GM12878 (cell line): ENCODE data around the gene AGAP1. TPM values are rescaled to one million over a fixed set of nuclear protein-coding genes. Genes with fewer than 3 reads are reported as not detected.

Source experiments
- ATAC-seq: fragments of 200-7000 bp; cut with Tn5 transposase; 3 replicates; pipeline ENCODE4 v1.9.1; 2020; ENCODE audit warnings: mild to moderate bottlenecking, moderate library complexity
- BruUV-seq: library from RNA; stranded (reverse); fragments of 400-500 nt; replicated peaks from 2 replicates; lab custom pipeline; 2021; lab: Mats Ljungman, UMichigan
- CTCF ChIA-PET: fragments of 300-600 bp; sonication (Branson Sonifier 250); formaldehyde crosslinking; extraction: SDS; loops from one replicate; lab custom pipeline; 2021; ENCODE audit warnings: inconsistent platforms; lab: Yijun Ruan, JAX
- POLR2A ChIA-PET: fragments of 350-600 bp; formaldehyde crosslinking; extraction: SDS; loops from one replicate; lab custom pipeline; 2021; ENCODE audit warnings: inconsistent platforms; lab: Charles Lee
- RAD21 ChIA-PET: fragments of 300-600 bp; sonication (Branson Sonifier 250); formaldehyde crosslinking; loops from one replicate; lab custom pipeline; 2023; ENCODE audit warnings: antibody characterized with exemption; ENCODE audit not compliant: unreplicated experiment; lab: Charles Lee
- SMC1A ChIA-PET: fragments of 300-600 bp; sonication (Branson Sonifier 250); formaldehyde crosslinking; loops from one replicate; lab custom pipeline; 2023; ENCODE audit not compliant: unreplicated experiment, uncharacterized antibody; lab: Charles Lee
- DNase-seq: peaks from one replicate; pipeline ENCODE4 v3.0.0-alpha.2; 2011; ENCODE audit warnings: low read depth, low spot score
- FAIRE-seq: peaks from 3 replicates; lab custom pipeline; 2011; peaks lifted over from hg19 to GRCh38; lab: Jason Lieb, UNC
- H2AFZ ChIP-seq: 2 replicates; pipeline ENCODE4 v1.6.0; 2011; ENCODE audit warnings: low read depth, low read length, control low read depth; ENCODE audit not compliant: control insufficient read depth
- H3K27ac ChIP-seq: 2 replicates; pipeline ENCODE4 v1.5.1; 2011; ENCODE audit warnings: control low read depth; ENCODE audit not compliant: control insufficient read depth, insufficient read depth
- H3K27me3 ChIP-seq, 2 experiments: replicated peaks in 1 of 2; 2 replicates each; pipeline versions ENCODE4 v1.6.0 to v1.6.1; 2011; ENCODE audit warnings: low read length in 1 of 2; ENCODE audit not compliant: control insufficient read depth in 2 of 2, insufficient read depth in 2 of 2
- H3K36me3 ChIP-seq, 2 experiments: 2 replicates each; pipeline ENCODE4 v1.5.1; 2011; ENCODE audit warnings: low read length in 1 of 2; ENCODE audit not compliant: control insufficient read depth in 2 of 2, insufficient read depth in 2 of 2
- H3K4me1 ChIP-seq: 2 replicates; pipeline ENCODE4 v1.6.1; 2011; ENCODE audit warnings: mild to moderate bottlenecking, low read length, moderate library complexity, mixed read lengths; ENCODE audit not compliant: control insufficient read depth, insufficient read depth
- H3K4me2 ChIP-seq: 2 replicates; pipeline ENCODE4 v1.6.0; 2011; ENCODE audit warnings: control low read depth; ENCODE audit not compliant: control insufficient read depth, insufficient read depth
- H3K4me3 ChIP-seq: fragments of 200-600 bp; sonication (generic); 2 replicates; pipeline ENCODE4 v1.5.1; 2016
- H3K79me2 ChIP-seq: 2 replicates; pipeline ENCODE4 v1.6.0; 2011; ENCODE audit warnings: low read length; ENCODE audit not compliant: control insufficient read depth, insufficient read depth
- H3K9ac ChIP-seq: 2 replicates; pipeline ENCODE4 v1.8.0; 2011; ENCODE audit warnings: low read length, control low read depth, mixed read lengths; ENCODE audit not compliant: control insufficient read depth, insufficient read depth
- H3K9me3 ChIP-seq: replicated peaks from 3 replicates; pipeline ENCODE4 v1.5.1; 2011; ENCODE audit warnings: mild to moderate bottlenecking, low read length; ENCODE audit not compliant: control insufficient read depth, insufficient read depth
- H4K20me1 ChIP-seq: 2 replicates; pipeline ENCODE4 v1.6.0; 2011; ENCODE audit not compliant: control insufficient read depth, insufficient read depth
- E2F4 ChIP-seq: IDR thresholded peaks from 2 replicates; pipeline ENCODE4 v1.6.1; 2012; ENCODE audit warnings: low read depth, low read length, improper control_type of control experiment
- GATAD2B ChIP-seq: fragments of 450-650 bp; conservative IDR thresholded peaks from 2 replicates; pipeline ENCODE4 v1.6.1; 2017; ENCODE audit warnings: low read depth, mild to moderate bottlenecking, moderate library complexity
- HDGF ChIP-seq: fragments of 450-650 bp; IDR thresholded peaks from 2 replicates; pipeline ENCODE4 v1.6.1; 2016; ENCODE audit warnings: antibody characterized with exemption
- IKZF1 ChIP-seq: fragments of 450-650 bp; conservative IDR thresholded peaks from 2 replicates; pipeline ENCODE4 v1.6.1; 2017; ENCODE audit warnings: antibody characterized with exemption, mild to moderate bottlenecking
- IRF5 ChIP-seq: fragments of 450-650 bp; IDR thresholded peaks from 2 replicates; pipeline ENCODE4 v1.6.1; 2017; ENCODE audit warnings: borderline replicate concordance
- JUNB ChIP-seq: IDR thresholded peaks from 2 replicates; pipeline ENCODE4 v1.6.1; 2016; ENCODE audit warnings: antibody characterized with exemption, mild to moderate bottlenecking
- JUND ChIP-seq: IDR thresholded peaks from 2 replicates; pipeline ENCODE4 v1.6.1; 2012; ENCODE audit warnings: low read depth, mild to moderate bottlenecking, low read length, improper control_type of control experiment, moderate library complexity
- KAT2A ChIP-seq: conservative IDR thresholded peaks from 2 replicates; pipeline ENCODE4 v1.6.1; 2011; ENCODE audit warnings: low read depth, low read length; ENCODE audit not compliant: control insufficient read depth
- MYC ChIP-seq: IDR thresholded peaks from 2 replicates; pipeline ENCODE4 v1.6.1; 2011; ENCODE audit warnings: mild to moderate bottlenecking, low read length, moderate library complexity, inconsistent platforms; ENCODE audit not compliant: insufficient read depth, insufficient replicate concordance, insufficient read length, severe bottlenecking
- NFYA ChIP-seq: IDR thresholded peaks from 2 replicates; pipeline ENCODE4 v1.6.1; 2011; ENCODE audit warnings: low read depth, mild to moderate bottlenecking, low read length, improper control_type of control experiment, borderline replicate concordance
- NKRF ChIP-seq: fragments of 450-650 bp; conservative IDR thresholded peaks from 2 replicates; pipeline ENCODE4 v1.6.1; 2017; ENCODE audit warnings: mild to moderate bottlenecking, moderate library complexity
- PAX8 ChIP-seq: fragments of 450-650 bp; IDR thresholded peaks from 2 replicates; pipeline ENCODE4 v1.6.1; 2017; ENCODE audit warnings: mild to moderate bottlenecking, moderate library complexity
- PML ChIP-seq: IDR thresholded peaks from 2 replicates; pipeline ENCODE4 v1.6.1; 2012; ENCODE audit warnings: low read length, inconsistent platforms
- PRDM15 ChIP-seq: fragments of 450-650 bp; formaldehyde crosslinking; IDR thresholded peaks from 2 replicates; pipeline ENCODE4 v1.4.0; 2020; ENCODE audit warnings: mild to moderate bottlenecking, moderate library complexity
- RCOR1 ChIP-seq: conservative IDR thresholded peaks from 2 replicates; pipeline ENCODE4 v1.6.1; 2012; ENCODE audit warnings: low read depth, low read length, improper control_type of control experiment
- TCF12 ChIP-seq: IDR thresholded peaks from 2 replicates; pipeline ENCODE4 v1.6.1; 2011; ENCODE audit warnings: low read depth, mild to moderate bottlenecking, low read length
- ZZZ3 ChIP-seq: IDR thresholded peaks from 2 replicates; pipeline ENCODE4 v1.6.1; 2011; ENCODE audit warnings: low read depth; ENCODE audit not compliant: control insufficient read depth, insufficient read length
- WGBS: methylation state at CpG from one replicate; pipeline ENCODE4 v1.1.6; 2016; ENCODE audit warnings: low lambda C conversion rate; ENCODE audit not compliant: insufficient replicate concordance, insufficient coverage; ENCODE audit errors: missing lambda C conversion rate; 5-methylcytosine and 5-hydroxymethylcytosine counted together
- in situ Hi-C: fragments of 300-500 bp; cut with MboI; formaldehyde crosslinking; loops from 9 replicates; pipeline ENCODE4 v1.14.3; 2018; ENCODE audit warnings: mixed read lengths
- intact Hi-C: fragments of 100-400 bp; cut with micrococcal nuclease; formaldehyde crosslinking; loops from one replicate; pipeline ENCODE4 v1.14.2; 2022; ENCODE audit not compliant: unreplicated experiment
- polyA plus RNA-seq, 11 experiments: library from polyadenylated mRNA; depleted of rRNA in 4 of 11; unstranded in 6 of 11; stranded (reverse) in 5 of 11; fragments of >200 nt; fragmentation: Nextera tagmentation in 4 of 11; fragmentation: Illumina TruSeq in 1 of 11; extraction: Ambion mirVana in 4 of 11; extraction: Trizol in 1 of 11; gene quantifications; 1 replicate in 1 of 11; 2 replicates in 10 of 11; pipeline versions ENCODE4 v1.2.1 to v1.2.3, GENCODE V29; 2011 to 2016; ENCODE audit warnings: inconsistent platforms in 2 of 11, missing spikeins in 2 of 11, low read depth in 1 of 11
- total RNA-seq, 4 experiments: library from RNA; depleted of rRNA in 3 of 4; stranded (reverse); fragments of >200 nt in 3 of 4; fragmentation: Illumina TruSeq in 1 of 4; extraction: Trizol in 1 of 4; gene quantifications; 2 replicates each; pipeline versions ENCODE4 v1.2.1 to v1.2.3, GENCODE V29; 2013 to 2021

Gene AGAP1
- total and polyA plus RNA-seq, 10 of the 15 experiments (the other 5 are each of a cell fraction or from before 2014, with no cell fraction given) = 0.05 to 0.15 (median 0.06) TPM; not detected in 7

GRCh38 chr2:235479604-235480003 is 14.2 kb upstream of the AGAP1 start:
- Histone ChIP-seq H2AFZ (no peak overlapping the region), H4K20me1 (no peaks in the 10 kb centered on the region), H3K9ac (no peak overlapping the region), H3K4me1 (no peaks in the 10 kb centered on the region), H3K27ac (no peak overlapping the region), H3K9me3 (no peaks in the 10 kb centered on the region; the same call in 2 of the 3 replicates), H3K4me2 (no peak overlapping the region), H3K79me2 (no peaks in the 10 kb centered on the region), H3K36me3 (no peaks in the 10 kb centered on the region), H3K4me3 (no peak overlapping the region), H3K27me3 (no peaks in the 10 kb centered on the region)
- BruUV-seq = no TSS peak
- ATAC-seq (no peak), FAIRE-seq (no peak), DNase-seq (no peak)
- SMC1A ChIA-PET = interaction anchor here (0.9 kb wide), 1 partner anchor 10 kb away, joined by 3 read pairs; no protein-coding TSS in a partner anchor
- 42% methylated on average over 11 of the region's 11 CpGs for WGBS
- intact Hi-C loops (no loop called here), in situ Hi-C loops (no loop called here)
- CTCF ChIA-PET = no interaction called here
- POLR2A ChIA-PET = no interaction called here
- RAD21 ChIA-PET = no interaction called here
- TF ChIP-seq TCF12 = no peak
- no peak for TF ChIP-seq E2F4
- TF ChIP-seq PML = no peak
- TF ChIP-seq IRF5 = no peak
- no peak for TF ChIP-seq PRDM15 (CRISPR knock-in tag)
- no peak for TF ChIP-seq JUNB
- no peak for TF ChIP-seq KAT2A
- TF ChIP-seq GATAD2B = no peak
- TF ChIP-seq JUND = no peak
- no peak for TF ChIP-seq PAX8
- no peak for TF ChIP-seq RCOR1
- TF ChIP-seq NKRF = no peak
- no peak for TF ChIP-seq MYC
- no peak for TF ChIP-seq ZZZ3
- no peak for TF ChIP-seq NFYA
- no peak for TF ChIP-seq HDGF
- TF ChIP-seq IKZF1 = no peak
